ENCODE data around the gene OXNAD1.

- TF ChIP-seq POLR2AphosphoS5 (IDR thresholded peaks at IDR 0.05; ENCODE audit: borderline replicate concordance, low read depth, low read length): no peak
- TF ChIP-seq EZH2 (IDR thresholded peaks at IDR 0.05): no peak
Observed at GRCh38 chr3:16319307-16319706, 54.3 kb downstream of the OXNAD1 start.

Data from SK-N-MC (cell line).